ENCODE data around the gene NHP2. TPM values are rescaled to one million over a fixed set of nuclear protein-coding genes. Genes with fewer than 3 reads are reported as not detected.
"Not testable (repeated sequence)": the region's sequence is repeated elsewhere in the genome, so short reads cannot be mapped to it uniquely, and the experiment has no call there.

NHP2 gene
- total RNA-seq, 4 donors from 2014 or later, result 49.5 to 75.9 (median 62.0) TPM

- no peaks in the 10 kb centered on the region for H3K4me1 ChIP-seq
- DNase-seq, result peak in 1 of 3 donors; percentile 6
- TF ChIP-seq POLR2A (IDR thresholded peaks at IDR 0.05), result no peak
- TF ChIP-seq, protein P1, sequence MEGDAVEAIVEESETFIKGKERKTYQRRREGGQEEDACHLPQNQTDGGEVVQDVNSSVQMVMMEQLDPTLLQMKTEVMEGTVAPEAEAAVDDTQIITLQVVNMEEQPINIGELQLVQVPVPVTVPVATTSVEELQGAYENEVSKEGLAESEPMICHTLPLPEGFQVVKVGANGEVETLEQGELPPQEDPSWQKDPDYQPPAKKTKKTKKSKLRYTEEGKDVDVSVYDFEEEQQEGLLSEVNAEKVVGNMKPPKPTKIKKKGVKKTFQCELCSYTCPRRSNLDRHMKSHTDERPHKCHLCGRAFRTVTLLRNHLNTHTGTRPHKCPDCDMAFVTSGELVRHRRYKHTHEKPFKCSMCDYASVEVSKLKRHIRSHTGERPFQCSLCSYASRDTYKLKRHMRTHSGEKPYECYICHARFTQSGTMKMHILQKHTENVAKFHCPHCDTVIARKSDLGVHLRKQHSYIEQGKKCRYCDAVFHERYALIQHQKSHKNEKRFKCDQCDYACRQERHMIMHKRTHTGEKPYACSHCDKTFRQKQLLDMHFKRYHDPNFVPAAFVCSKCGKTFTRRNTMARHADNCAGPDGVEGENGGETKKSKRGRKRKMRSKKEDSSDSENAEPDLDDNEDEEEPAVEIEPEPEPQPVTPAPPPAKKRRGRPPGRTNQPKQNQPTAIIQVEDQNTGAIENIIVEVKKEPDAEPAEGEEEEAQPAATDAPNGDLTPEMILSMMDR (IDR thresholded peaks at IDR 0.05), result no peak
- H3K9me3 ChIP-seq, result no peaks in the 10 kb centered on the region
- no peak overlapping the region for H3K27ac ChIP-seq
- no peak overlapping the region for H3K4me3 ChIP-seq
- no peaks in the 10 kb centered on the region for H3K36me3 ChIP-seq
- no peaks in the 10 kb centered on the region for H3K27me3 ChIP-seq
Measured at GRCh38 chr5:178198706-178199105, 45.0 kb upstream of the NHP2 start.

DNA sequence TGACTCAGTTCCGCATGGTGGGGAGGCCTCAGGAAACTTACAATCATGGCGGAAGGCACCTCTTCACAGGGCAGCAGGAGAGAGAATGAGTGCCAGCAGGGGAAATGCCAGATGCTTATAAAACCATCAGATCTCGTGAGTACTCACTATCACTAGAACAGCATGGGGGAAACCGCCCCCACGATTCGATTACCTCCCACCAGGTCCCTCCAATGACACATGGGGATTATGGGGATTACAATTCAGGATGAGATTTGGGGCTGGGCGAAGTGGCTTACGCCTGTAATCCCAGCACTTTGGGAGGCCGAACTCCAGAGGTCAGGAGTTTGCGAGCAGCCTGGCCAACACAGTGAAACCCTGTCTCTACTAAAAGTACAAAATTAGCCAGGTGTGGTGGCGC is 44.5 kb upstream of the NHP2 start:
- H3K4me1 ChIP-seq, H3K9me3 ChIP-seq, H3K27ac ChIP-seq, H3K4me3 ChIP-seq, DNase-seq, H3K27me3 ChIP-seq, H3K36me3 ChIP-seq: not testable (repeated sequence)

DNA sequence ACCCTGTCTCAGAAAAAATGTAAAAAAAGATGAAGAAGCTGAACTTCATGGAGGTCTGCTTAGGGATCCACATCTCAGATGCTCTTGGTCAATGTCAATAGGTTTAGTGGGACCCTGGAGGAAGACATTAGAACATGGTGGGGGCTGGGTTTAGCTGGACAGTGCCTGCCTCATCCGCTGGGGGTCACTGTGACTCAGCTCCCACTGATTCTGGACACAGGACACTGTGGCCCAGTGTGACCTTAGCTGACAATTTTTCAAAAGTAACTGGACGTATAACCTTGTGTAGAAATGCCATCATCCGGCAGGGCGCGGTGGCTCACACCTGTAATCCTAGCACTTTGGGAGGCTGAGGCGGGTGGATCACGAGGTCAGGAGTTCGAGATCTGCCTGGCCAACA is 43.3 kb upstream of the NHP2 start:
- Histone ChIP-seq H3K27me3 (no peaks in the 10 kb centered on the region), H3K36me3 (no peaks in the 10 kb centered on the region), H3K4me1 (no peaks in the 10 kb centered on the region), H3K27ac (no peak overlapping the region), H3K9me3 (no peaks in the 10 kb centered on the region), H3K4me3 (no peak overlapping the region)
- no peak for DNase-seq
- no peak for TF ChIP-seq POLR2A (IDR thresholded peaks at IDR 0.05)
- TF ChIP-seq, protein P1 (IDR thresholded peaks at IDR 0.05), result peak in 4 of 6 experiments; percentile 24 to 48 (median 47)

GRCh38 chr5:178196281-178196812 is 42.7 kb upstream of the NHP2 start:
- H3K4me3 ChIP-seq, result no peak overlapping the region
- DNase-seq, result no peak
- H3K36me3 ChIP-seq, result no peaks in the 10 kb centered on the region
- no peaks in the 10 kb centered on the region for H3K4me1 ChIP-seq
- H3K27ac ChIP-seq, result no peak overlapping the region
- no peaks in the 10 kb centered on the region for H3K27me3 ChIP-seq
- TF ChIP-seq, protein P1 (IDR thresholded peaks at IDR 0.05), result no peak
- no peak for TF ChIP-seq POLR2A (IDR thresholded peaks at IDR 0.05)
- H3K9me3 ChIP-seq, result no peaks in the 10 kb centered on the region

- H3K27ac ChIP-seq, result no peak overlapping the region
- no peak overlapping the region for H3K4me3 ChIP-seq
- H3K4me1 ChIP-seq, result no peaks in the 10 kb centered on the region
- DNase-seq, result no peak
- TF ChIP-seq, protein P1 (IDR thresholded peaks at IDR 0.05), result no peak
- no peak for TF ChIP-seq POLR2A (IDR thresholded peaks at IDR 0.05)
- H3K36me3 ChIP-seq, result no peaks in the 10 kb centered on the region
- no peaks in the 10 kb centered on the region for H3K27me3 ChIP-seq
- H3K9me3 ChIP-seq, result no peaks in the 10 kb centered on the region
Measured at GRCh38 chr5:178194026-178194425, 40.3 kb upstream of the NHP2 start.

GRCh38 chr5:178193251-178193809 is 39.6 kb upstream of the NHP2 start:
- no peak overlapping the region for H3K27ac ChIP-seq
- no peaks in the 10 kb centered on the region for H3K9me3 ChIP-seq
- H3K27me3 ChIP-seq, result no peaks in the 10 kb centered on the region
- TF ChIP-seq POLR2A (IDR thresholded peaks at IDR 0.05), result no peak
- TF ChIP-seq, protein P1 (IDR thresholded peaks at IDR 0.05), result no peak
- H3K36me3 ChIP-seq, result no peaks in the 10 kb centered on the region
- H3K4me3 ChIP-seq, result no peak overlapping the region
- H3K4me1 ChIP-seq, result no peaks in the 10 kb centered on the region
- no peak for DNase-seq

Measured in Peyer's patch (tissue), 4 donors.